HCT116 (cell line): ENCODE measurements around the gene MYH15. TPM values are rescaled to one million over a fixed set of nuclear protein-coding genes. Genes with fewer than 3 reads are reported as not detected.

ENCODE experiments used
- ATAC-seq: fragments of 200-7000 bp; cut with Tn5 transposase; 2 replicates; pipeline ENCODE4 v1.9.1; 2020; ENCODE audit warnings: mild to moderate bottlenecking, moderate library complexity
- BruUV-seq: library from RNA; stranded (reverse); fragments of 400-500 nt; replicated peaks from 2 replicates; lab custom pipeline; 2021; lab: Mats Ljungman, UMichigan
- CTCF ChIA-PET: fragments of 300-600 bp; sonication (Branson Sonifier 250); formaldehyde crosslinking; loops from one replicate; lab custom pipeline; 2021; ENCODE audit warnings: antibody characterized with exemption; lab: Charles Lee
- POLR2A ChIA-PET: fragments of 300-600, 350-600 bp; sonication (Branson Sonifier 250); formaldehyde crosslinking; loops from one replicate; lab custom pipeline; 2021; ENCODE audit warnings: antibody characterized with exemption; lab: Charles Lee
- RAD21 ChIA-PET, 2 experiments: fragments of 300-600 bp; sonication (Branson Sonifier 250); formaldehyde crosslinking; loops; one replicate each; lab custom pipeline; 2023; ENCODE audit warnings: low total read pairs in 2 of 2; ENCODE audit not compliant: uncharacterized antibody in 2 of 2, unreplicated experiment in 2 of 2, low non-redundant PET in 1 of 2; lab: Charles Lee
- DNase-seq: peaks from one replicate; pipeline ENCODE4 v3.0.0-alpha.2; 2010; ENCODE audit warnings: low read depth, low spot score
- H2AFZ ChIP-seq: fragments of 200-600 bp; shearing (Covaris generic), sonication (generic); 2 replicates; pipeline ENCODE4 v1.6.1; 2017; ENCODE audit warnings: low read depth, mixed run types, mixed read lengths, antibody characterized with exemption, low read length; ENCODE audit not compliant: poor library complexity, severe bottlenecking
- H3K27ac ChIP-seq: 2 replicates; pipeline ENCODE4 v1.5.1; 2012; ENCODE audit warnings: low read depth, low read length
- H3K27me3 ChIP-seq: fragments of 200-600 bp; sonication (generic); 2 replicates; pipeline ENCODE4 v1.6.1; 2016; ENCODE audit warnings: mixed run types, low read length, mixed read lengths; ENCODE audit not compliant: insufficient read depth
- H3K36me3 ChIP-seq, 2 experiments: fragments of 200-500 bp in 1 of 2; fragments of 200-600 bp in 1 of 2; sonication (Bioruptor generic) in 1 of 2; sonication (generic) in 1 of 2; 2 replicates each; pipeline versions ENCODE4 v1.5.1 to v1.6.1; 2014 to 2016; ENCODE audit warnings: low read length in 2 of 2, inconsistent platforms in 1 of 2, mixed read lengths in 1 of 2, mixed run types in 1 of 2; ENCODE audit not compliant: insufficient read depth in 2 of 2, control insufficient read depth in 1 of 2
- H3K4me1 ChIP-seq, 2 experiments: fragments of 200-600 bp in 1 of 2; sonication (generic) in 1 of 2; 2 replicates each; pipeline versions ENCODE4 v1.5.1 to v1.6.1; 2012 to 2017; ENCODE audit warnings: low read length in 2 of 2, inconsistent platforms in 1 of 2, mild to moderate bottlenecking in 1 of 2, mixed read lengths in 1 of 2, mixed run types in 1 of 2, moderate library complexity in 1 of 2; ENCODE audit not compliant: insufficient read depth in 2 of 2, control insufficient read depth in 1 of 2
- H3K4me2 ChIP-seq: fragments of 200-600 bp; sonication (generic); 2 replicates; pipeline ENCODE4 v1.6.1; 2017; ENCODE audit warnings: mixed run types, low read length, mixed read lengths
- H3K4me3 ChIP-seq, 2 experiments: fragments of 200-600 bp in 1 of 2; sonication (generic) in 1 of 2; replicated peaks in 1 of 2; 2 replicates each; pipeline ENCODE4 v1.5.1; 2011 to 2016; ENCODE audit warnings: low read length in 2 of 2, control low read depth in 1 of 2, low read depth in 1 of 2, mild to moderate bottlenecking in 1 of 2, mixed read lengths in 1 of 2, mixed run types in 1 of 2
- H3K79me2 ChIP-seq: fragments of 200-600 bp; sonication (generic); 2 replicates; pipeline ENCODE4 v1.6.1; 2017; ENCODE audit warnings: mild to moderate bottlenecking, mixed run types, low read length, moderate library complexity, mixed read lengths; ENCODE audit not compliant: insufficient read depth
- H3K9ac ChIP-seq: fragments of 200-600 bp; sonication (generic); 2 replicates; pipeline ENCODE4 v1.6.1; 2016; ENCODE audit warnings: low read length, mixed read lengths
- H3K9me2 ChIP-seq: fragments of 200-600 bp; sonication (generic), shearing (Covaris generic); 2 replicates; pipeline ENCODE4 v1.6.1; 2017; ENCODE audit warnings: mixed run types, mild to moderate bottlenecking, moderate library complexity; ENCODE audit not compliant: insufficient read depth
- H3K9me3 ChIP-seq, 2 experiments: fragments of 200-500 bp in 1 of 2; fragments of 200-600 bp in 1 of 2; sonication (Bioruptor generic) in 1 of 2; sonication (generic) in 1 of 2; 2 replicates each; pipeline ENCODE4 v1.6.1; 2014 to 2017; ENCODE audit warnings: low read length in 2 of 2, mixed read lengths in 2 of 2, inconsistent platforms in 1 of 2, low read depth in 1 of 2, mild to moderate bottlenecking in 1 of 2, mixed run types in 1 of 2, moderate library complexity in 1 of 2; ENCODE audit not compliant: control insufficient read depth in 1 of 2, insufficient read depth in 1 of 2
- H4K20me1 ChIP-seq: fragments of 200-600 bp; sonication (generic), shearing (Covaris generic); 2 replicates; pipeline ENCODE4 v1.6.1; 2017; ENCODE audit warnings: mixed run types, mild to moderate bottlenecking, moderate library complexity; ENCODE audit not compliant: insufficient read depth
- CBX3 ChIP-seq: IDR thresholded peaks from 2 replicates; pipeline ENCODE4 v1.6.1; 2012; ENCODE audit warnings: low read depth
- EGR1 ChIP-seq: IDR thresholded peaks from 2 replicates; pipeline ENCODE4 v1.6.1; 2012; ENCODE audit warnings: low read depth
- EZH2phosphoT487 ChIP-seq: fragments of 200-600 bp; IDR thresholded peaks from 2 replicates; pipeline ENCODE4 v1.6.1; 2018; ENCODE audit warnings: antibody characterized with exemption, borderline replicate concordance
- JUND ChIP-seq: IDR thresholded peaks from 2 replicates; pipeline ENCODE4 v1.6.1; 2012
- MAX ChIP-seq: IDR thresholded peaks from 2 replicates; pipeline ENCODE4 v1.6.1; 2012
- POLR2AphosphoS5 ChIP-seq: IDR thresholded peaks from 2 replicates; pipeline ENCODE4 v1.6.1; 2011; ENCODE audit warnings: mild to moderate bottlenecking, low read depth, low read length, moderate library complexity
- RAD21 ChIP-seq: IDR thresholded peaks from 2 replicates; pipeline ENCODE4 v1.6.1; 2012; ENCODE audit warnings: low read depth, mild to moderate bottlenecking
- SIN3A ChIP-seq: IDR thresholded peaks from 2 replicates; pipeline ENCODE4 v1.6.1; 2012; ENCODE audit warnings: low read depth
- YY1 ChIP-seq: IDR thresholded peaks from 2 replicates; pipeline ENCODE4 v1.6.1; 2011; ENCODE audit warnings: low read length, low read depth, moderate library complexity, mild to moderate bottlenecking; ENCODE audit not compliant: insufficient replicate concordance; ENCODE audit errors: extremely low read depth
- intact Hi-C: fragments of 100-400 bp; cut with micrococcal nuclease; formaldehyde crosslinking; loops from 2 replicates; pipeline ENCODE4 v1.10.0; 2022
- total RNA-seq: library from RNA; stranded (reverse); gene quantifications from one replicate; pipeline ENCODE4 v1.2.1, GENCODE V29; 2021; ENCODE audit not compliant: unreplicated experiment
- TF ChIP-seq, protein P1 (sequence below): IDR thresholded peaks from 2 replicates; pipeline ENCODE4 v1.6.1; 2011; ENCODE audit warnings: mild to moderate bottlenecking, low read length, moderate library complexity; ENCODE audit not compliant: insufficient replicate concordance; ENCODE audit errors: extremely low read depth
- TF ChIP-seq, protein P2 (sequence below): IDR thresholded peaks from 2 replicates; pipeline ENCODE4 v1.6.1; 2012; ENCODE audit warnings: low read depth

Gene MYH15
- total RNA-seq, 1 experiment from 2014 or later = 11.2 TPM

DNA sequence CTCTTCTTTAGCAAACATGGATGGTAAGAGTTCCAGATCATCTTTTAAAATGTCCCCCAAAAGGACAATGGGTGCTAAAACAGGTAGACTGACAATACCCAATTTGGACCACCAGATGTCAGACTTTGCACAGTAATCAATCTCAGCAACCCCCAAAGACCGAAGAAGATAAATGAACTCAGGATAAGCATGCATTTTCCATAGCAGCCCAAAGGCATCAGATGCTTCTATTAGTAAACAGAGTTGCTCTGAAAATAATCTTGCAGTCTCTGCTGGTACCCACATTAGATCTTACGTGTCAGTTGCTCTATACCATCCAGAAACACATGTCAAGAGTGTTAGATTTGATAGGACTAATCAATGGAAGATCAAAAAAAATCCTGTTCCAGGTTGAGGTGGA, 20.6 kb downstream of the MYH15 start (continued):
- TF ChIP-seq MAX = 0 out of 2 replicates have a peak, but pooled peaks have one; percentile 28
- TF ChIP-seq YY1 = peak; percentile 39
- peak; percentile 92 for TF ChIP-seq RAD21
- TF ChIP-seq, protein P1, sequence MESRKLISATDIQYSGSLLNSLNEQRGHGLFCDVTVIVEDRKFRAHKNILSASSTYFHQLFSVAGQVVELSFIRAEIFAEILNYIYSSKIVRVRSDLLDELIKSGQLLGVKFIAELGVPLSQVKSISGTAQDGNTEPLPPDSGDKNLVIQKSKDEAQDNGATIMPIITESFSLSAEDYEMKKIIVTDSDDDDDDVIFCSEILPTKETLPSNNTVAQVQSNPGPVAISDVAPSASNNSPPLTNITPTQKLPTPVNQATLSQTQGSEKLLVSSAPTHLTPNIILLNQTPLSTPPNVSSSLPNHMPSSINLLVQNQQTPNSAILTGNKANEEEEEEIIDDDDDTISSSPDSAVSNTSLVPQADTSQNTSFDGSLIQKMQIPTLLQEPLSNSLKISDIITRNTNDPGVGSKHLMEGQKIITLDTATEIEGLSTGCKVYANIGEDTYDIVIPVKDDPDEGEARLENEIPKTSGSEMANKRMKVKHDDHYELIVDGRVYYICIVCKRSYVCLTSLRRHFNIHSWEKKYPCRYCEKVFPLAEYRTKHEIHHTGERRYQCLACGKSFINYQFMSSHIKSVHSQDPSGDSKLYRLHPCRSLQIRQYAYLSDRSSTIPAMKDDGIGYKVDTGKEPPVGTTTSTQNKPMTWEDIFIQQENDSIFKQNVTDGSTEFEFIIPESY = no peak
- TF ChIP-seq CBX3 = peak; percentile 63
- TF ChIP-seq, all 23 proteins: peak for 5

GRCh38 chr3:108488631-108489030, 21.8 kb downstream of the MYH15 start:
- H3K36me3 ChIP-seq = no peaks in the 10 kb centered on the region
- no peaks in the 10 kb centered on the region for H3K9me3 ChIP-seq
- H3K4me3 ChIP-seq = no peak overlapping the region
- ChIA-PET CTCF (interaction anchor here (0.9 to 3.1 kb wide), 5 partner anchors 9 to 427 kb away, joined by 3 to 28 read pairs (median 9); no protein-coding TSS in a partner anchor), POLR2A (no interaction called here), RAD21 (no interaction called here)
- no peaks in the 10 kb centered on the region for H3K79me2 ChIP-seq
- TF ChIP-seq CBX3 (no peak), SIN3A (no peak), EZH2phosphoT487 (no peak), JUND (no peak), EGR1 (no peak), POLR2AphosphoS5 (no peak), RAD21 (no peak)
- TF ChIP-seq, protein P2, sequence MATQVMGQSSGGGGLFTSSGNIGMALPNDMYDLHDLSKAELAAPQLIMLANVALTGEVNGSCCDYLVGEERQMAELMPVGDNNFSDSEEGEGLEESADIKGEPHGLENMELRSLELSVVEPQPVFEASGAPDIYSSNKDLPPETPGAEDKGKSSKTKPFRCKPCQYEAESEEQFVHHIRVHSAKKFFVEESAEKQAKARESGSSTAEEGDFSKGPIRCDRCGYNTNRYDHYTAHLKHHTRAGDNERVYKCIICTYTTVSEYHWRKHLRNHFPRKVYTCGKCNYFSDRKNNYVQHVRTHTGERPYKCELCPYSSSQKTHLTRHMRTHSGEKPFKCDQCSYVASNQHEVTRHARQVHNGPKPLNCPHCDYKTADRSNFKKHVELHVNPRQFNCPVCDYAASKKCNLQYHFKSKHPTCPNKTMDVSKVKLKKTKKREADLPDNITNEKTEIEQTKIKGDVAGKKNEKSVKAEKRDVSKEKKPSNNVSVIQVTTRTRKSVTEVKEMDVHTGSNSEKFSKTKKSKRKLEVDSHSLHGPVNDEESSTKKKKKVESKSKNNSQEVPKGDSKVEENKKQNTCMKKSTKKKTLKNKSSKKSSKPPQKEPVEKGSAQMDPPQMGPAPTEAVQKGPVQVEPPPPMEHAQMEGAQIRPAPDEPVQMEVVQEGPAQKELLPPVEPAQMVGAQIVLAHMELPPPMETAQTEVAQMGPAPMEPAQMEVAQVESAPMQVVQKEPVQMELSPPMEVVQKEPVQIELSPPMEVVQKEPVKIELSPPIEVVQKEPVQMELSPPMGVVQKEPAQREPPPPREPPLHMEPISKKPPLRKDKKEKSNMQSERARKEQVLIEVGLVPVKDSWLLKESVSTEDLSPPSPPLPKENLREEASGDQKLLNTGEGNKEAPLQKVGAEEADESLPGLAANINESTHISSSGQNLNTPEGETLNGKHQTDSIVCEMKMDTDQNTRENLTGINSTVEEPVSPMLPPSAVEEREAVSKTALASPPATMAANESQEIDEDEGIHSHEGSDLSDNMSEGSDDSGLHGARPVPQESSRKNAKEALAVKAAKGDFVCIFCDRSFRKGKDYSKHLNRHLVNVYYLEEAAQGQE = no peak
- H4K20me1 ChIP-seq = no peaks in the 10 kb centered on the region
- no peak overlapping the region for H3K27ac ChIP-seq
- no peaks in the 10 kb centered on the region for H3K27me3 ChIP-seq
- no TSS peak for BruUV-seq
- no peak overlapping the region for H3K4me2 ChIP-seq
- no peak for DNase-seq
- intact Hi-C loops = loop anchor here (1.0 to 5.0 kb wide), 3 partner anchors 64 to 594 kb away; no protein-coding TSS in a partner anchor
- no peaks in the 10 kb centered on the region for H3K9me2 ChIP-seq
- peaks cover 0 to 5% of the 10 kb centered on the region in 2 experiments; a peak in 1 of 4 replicates for H3K4me1 ChIP-seq
- no peak for ATAC-seq
- H3K9ac ChIP-seq = no peak overlapping the region
- H2AFZ ChIP-seq = no peak overlapping the region
